Measurements from ENCODE around the gene INS.

DNA sequence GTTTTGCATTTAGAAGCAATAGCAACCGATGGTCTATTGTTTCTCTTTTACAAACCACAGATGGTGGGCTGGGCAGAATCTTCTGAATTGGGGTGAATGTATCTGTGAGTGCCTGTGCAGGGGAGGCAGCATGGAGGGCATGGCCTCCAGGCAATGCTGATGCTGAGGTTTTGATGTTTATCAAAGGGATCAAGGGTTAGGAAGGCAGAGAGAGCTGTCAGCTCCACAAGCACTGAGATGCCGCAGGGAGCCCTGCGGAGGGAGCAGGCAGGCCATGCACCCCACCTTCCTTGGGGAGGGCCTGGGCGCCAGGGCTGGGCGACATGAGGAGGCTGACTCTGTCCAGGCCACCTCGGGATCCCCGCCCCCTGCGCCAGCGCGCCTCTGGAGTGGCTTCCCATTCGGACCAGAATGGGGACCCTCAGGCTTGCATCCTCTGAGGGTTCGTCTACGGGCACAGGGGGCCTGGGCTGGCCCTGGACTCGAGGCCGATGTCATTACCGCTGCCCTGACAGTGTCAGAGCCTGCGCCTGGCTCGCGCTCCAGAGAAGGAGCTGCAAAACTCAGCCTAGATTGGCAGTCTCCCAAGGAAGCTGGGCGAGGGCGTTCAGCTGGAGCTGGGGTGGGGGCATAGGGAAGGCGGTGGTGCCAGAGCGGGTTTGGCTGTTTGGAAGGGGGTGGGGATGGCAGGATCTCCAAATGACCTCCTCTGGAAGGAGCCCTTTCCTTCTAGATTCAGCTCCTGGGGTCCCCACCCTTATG, 24.5 kb upstream of the INS start:
- TF ChIP-seq POLR2AphosphoS5 (IDR thresholded peaks at IDR 0.05): no peak
- TF ChIP-seq, protein P1, sequence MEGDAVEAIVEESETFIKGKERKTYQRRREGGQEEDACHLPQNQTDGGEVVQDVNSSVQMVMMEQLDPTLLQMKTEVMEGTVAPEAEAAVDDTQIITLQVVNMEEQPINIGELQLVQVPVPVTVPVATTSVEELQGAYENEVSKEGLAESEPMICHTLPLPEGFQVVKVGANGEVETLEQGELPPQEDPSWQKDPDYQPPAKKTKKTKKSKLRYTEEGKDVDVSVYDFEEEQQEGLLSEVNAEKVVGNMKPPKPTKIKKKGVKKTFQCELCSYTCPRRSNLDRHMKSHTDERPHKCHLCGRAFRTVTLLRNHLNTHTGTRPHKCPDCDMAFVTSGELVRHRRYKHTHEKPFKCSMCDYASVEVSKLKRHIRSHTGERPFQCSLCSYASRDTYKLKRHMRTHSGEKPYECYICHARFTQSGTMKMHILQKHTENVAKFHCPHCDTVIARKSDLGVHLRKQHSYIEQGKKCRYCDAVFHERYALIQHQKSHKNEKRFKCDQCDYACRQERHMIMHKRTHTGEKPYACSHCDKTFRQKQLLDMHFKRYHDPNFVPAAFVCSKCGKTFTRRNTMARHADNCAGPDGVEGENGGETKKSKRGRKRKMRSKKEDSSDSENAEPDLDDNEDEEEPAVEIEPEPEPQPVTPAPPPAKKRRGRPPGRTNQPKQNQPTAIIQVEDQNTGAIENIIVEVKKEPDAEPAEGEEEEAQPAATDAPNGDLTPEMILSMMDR (IDR thresholded peaks at IDR 0.05): no peak

Data from transverse colon (tissue), 4 donors.